Midbrain (tissue), 1 donor: ENCODE results near the gene KCNAB2.

Experiments used
- DNase-seq: peaks from one replicate; lab custom pipeline; 2025; lab: John Stamatoyannopoulos, UW

KCNAB2 gene

GRCh38 chr1:6045561-6045960 is at the start of gene KCNAB2:
Gene KCNAB2 (plus strand): TSS chr1:6045888. CDS start chr1:6051537, 5,649 bp downstream.
- no peak for DNase-seq

DNA sequence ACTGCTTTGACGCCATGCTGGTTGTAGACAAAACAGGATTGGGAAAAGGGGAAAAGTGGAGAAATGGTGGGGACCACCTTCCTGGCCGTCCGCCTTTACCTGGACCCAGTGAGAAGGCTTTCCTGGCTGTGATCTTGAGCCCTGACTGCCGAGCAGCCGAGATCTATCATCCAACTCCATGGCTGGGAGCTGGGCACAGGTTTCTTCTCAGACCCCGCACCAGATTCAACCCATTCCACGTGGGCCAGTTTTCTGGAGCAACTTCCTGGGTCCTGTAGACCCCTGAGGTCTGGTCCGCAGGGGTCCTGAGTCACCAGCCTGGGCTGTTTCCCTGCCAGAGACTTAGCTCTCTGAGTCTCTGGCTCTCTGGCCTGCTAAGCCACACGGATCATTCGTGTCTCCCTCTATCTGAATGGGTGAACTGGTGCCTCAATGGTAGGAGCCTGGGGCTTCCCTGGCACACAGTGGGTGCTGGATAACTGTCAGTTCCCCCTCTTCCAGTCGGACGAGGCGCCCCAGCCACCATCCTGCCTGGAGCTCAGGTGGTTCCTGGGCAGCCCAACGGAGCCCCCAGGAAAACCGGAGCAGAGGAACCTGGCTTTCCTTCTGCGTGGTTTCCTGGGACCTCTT is 48.9 kb upstream of the KCNAB2 start:
- no peak for DNase-seq

GRCh38 chr1:5997316-5997715 is 48.4 kb upstream of the KCNAB2 start:
- no peak for DNase-seq

DNA sequence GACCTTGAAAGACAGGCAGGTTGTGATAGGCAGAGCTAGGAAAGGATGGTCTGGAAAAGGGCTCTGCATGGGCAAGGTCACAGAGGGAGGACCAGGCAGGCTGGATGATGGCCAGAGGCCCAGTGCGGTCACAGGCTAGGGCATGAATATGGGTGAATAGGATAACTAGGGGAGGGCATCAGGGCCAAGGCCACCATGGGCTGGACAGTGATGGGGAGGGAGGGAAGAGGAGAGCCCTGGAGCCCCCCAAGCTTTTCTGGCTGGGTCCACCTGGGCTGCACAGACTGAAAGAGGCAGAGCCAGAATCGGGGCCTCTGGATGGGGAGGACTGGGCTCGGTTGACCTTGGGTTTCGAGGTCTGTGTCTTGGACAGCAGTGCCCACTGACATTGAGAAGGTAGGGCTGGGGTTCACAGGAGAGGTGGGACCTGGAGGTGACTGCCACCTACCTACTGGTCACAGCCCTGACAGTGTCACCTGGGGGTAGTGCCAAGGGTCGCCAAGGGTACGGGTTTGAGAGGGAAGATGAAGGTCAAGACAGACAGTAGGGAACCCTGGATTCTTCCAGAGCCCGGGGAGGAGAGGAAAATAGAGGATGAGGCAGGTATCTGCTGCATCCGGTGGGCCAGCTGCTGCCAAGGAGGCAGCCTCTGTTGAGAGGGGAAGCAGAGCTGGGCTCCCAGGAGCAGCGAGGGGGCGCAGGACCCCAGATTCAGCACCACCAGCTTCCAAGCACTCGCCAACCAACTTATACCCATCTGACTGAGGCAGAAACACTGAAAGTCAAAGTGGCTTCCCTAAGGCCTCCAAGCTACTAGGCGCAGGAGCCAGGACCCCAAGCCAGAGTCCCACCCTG is 47.4 kb upstream of the KCNAB2 start:
- DNase-seq: no peak

- no peak for DNase-seq
Measured at GRCh38 chr1:5998906-5999301, 46.8 kb upstream of the KCNAB2 start.

GRCh38 chr1:5999711-6000443 is 45.8 kb upstream of the KCNAB2 start:
- no peak for DNase-seq

- DNase-seq: no peak
Measured at GRCh38 chr1:6000444-6001288, 45.0 kb upstream of the KCNAB2 start.

GRCh38 chr1:6001992-6002576 is 43.6 kb upstream of the KCNAB2 start:
- DNase-seq: no peak

GRCh38 chr1:6002714-6003501 is 42.8 kb upstream of the KCNAB2 start:
- no peak for DNase-seq

- no peak for DNase-seq
Measured at GRCh38 chr1:6003568-6004411, 41.9 kb upstream of the KCNAB2 start.

DNA sequence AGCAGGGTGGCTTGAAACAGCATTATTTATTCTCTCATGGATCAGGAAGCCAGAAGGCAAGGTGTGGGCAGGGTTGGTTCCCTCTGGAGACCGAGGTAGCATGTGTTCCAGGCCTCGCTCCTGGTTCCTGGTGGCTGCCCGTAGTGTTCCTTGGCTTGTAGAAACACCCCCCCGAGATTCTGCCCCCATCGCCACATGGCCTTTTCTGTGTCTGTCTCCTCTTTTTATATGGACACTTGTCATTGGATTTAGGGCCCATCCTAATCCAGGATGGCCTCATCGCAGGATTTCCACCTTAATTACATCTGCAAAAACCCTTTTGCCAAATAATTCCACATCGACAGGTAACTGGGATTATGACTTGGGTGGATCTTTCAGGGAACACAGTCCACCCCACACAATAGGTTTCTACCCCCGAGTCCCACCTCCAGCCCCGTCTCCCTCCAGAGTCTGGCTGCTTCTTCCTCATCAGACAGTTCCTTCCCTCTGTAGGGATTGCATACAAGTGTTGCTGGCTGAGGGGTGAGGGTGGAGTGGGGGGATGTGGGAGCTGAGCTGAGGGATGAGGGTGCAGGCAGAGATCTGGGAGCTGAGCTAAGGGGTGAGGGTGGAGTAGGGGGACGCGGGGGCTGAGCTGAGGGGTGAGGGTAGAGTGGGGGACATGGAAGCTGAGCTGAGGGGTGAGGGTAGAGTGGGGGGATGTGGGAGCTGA is 41.1 kb upstream of the KCNAB2 start:
- no peak for DNase-seq

GRCh38 chr1:6005276-6005917 is 40.3 kb upstream of the KCNAB2 start:
- DNase-seq: no peak

DNA sequence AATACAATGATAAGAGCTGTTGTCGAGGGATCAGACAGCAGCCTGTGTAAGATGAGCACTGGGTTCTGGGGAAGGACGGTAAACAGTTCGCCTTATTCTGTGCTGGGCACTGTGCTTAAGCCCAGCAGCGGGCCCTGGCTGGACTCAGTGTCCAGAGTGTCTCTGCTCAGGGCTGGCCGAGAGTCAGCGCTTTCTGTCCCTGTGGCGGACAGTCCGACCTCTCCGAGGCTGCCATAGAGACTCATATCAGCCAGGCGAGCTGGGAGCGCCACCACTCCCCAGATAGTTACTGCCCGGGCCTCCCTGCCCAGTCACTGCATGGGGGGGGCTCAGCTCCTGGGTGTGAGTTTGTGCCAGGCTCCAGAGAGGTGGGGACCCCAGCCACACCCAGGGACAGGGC is 38.8 kb upstream of the KCNAB2 start:
- DNase-seq: no peak

- no peak for DNase-seq
Measured at GRCh38 chr1:6007318-6008083, 38.2 kb upstream of the KCNAB2 start.

GRCh38 chr1:6008084-6008415 is 37.6 kb upstream of the KCNAB2 start:
- DNase-seq: no peak

DNA sequence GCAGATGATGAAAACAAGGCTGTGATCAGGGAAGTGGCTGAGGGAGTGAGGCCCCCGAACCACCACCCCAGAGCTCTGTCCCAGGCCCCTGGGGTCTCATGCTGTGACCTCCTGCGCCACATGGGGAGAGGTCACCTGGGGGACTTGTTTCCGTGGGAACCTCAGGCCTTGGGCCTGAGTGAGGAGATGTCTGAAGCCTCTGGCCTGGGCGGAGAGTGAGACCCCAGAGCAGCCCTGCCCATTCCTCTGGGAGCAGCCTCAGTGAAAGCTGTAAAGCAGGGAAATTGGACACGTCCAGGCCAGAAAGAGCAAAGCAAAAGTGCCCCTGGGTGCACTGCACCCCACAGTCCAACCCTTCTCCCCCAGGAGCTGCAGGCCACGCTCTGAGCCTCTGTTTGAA is 37.0 kb upstream of the KCNAB2 start:
- no peak for DNase-seq

GRCh38 chr1:6009120-6010040 is 36.3 kb upstream of the KCNAB2 start:
- DNase-seq: no peak
